DOHH2 (cell line): Measurements from ENCODE around the gene MUC15.

Experiments used
- EZH2phosphoT487 ChIP-seq: fragments of 200-600 bp; sonication (generic); IDR thresholded peaks from 2 replicates; pipeline ENCODE4 v1.6.1; 2017; ENCODE audit warnings: borderline replicate concordance, mild to moderate bottlenecking, antibody characterized with exemption, low read length, moderate library complexity, mixed read lengths
- TF ChIP-seq, protein P1 (sequence below): fragments of 200-600 bp; sonication (generic); IDR thresholded peaks from one replicate; pipeline ENCODE4 v1.5.1; 2014; ENCODE audit warnings: antibody characterized with exemption, mild to moderate bottlenecking, low read depth, low read length; ENCODE audit not compliant: poor library complexity, severe bottlenecking

GRCh38 chr11:26519469-26519868 is 52.6 kb downstream of the MUC15 start:
- TF ChIP-seq, protein P1, sequence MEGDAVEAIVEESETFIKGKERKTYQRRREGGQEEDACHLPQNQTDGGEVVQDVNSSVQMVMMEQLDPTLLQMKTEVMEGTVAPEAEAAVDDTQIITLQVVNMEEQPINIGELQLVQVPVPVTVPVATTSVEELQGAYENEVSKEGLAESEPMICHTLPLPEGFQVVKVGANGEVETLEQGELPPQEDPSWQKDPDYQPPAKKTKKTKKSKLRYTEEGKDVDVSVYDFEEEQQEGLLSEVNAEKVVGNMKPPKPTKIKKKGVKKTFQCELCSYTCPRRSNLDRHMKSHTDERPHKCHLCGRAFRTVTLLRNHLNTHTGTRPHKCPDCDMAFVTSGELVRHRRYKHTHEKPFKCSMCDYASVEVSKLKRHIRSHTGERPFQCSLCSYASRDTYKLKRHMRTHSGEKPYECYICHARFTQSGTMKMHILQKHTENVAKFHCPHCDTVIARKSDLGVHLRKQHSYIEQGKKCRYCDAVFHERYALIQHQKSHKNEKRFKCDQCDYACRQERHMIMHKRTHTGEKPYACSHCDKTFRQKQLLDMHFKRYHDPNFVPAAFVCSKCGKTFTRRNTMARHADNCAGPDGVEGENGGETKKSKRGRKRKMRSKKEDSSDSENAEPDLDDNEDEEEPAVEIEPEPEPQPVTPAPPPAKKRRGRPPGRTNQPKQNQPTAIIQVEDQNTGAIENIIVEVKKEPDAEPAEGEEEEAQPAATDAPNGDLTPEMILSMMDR = no peak
- no peak for TF ChIP-seq EZH2phosphoT487
